Esophagus squamous epithelium (tissue), 4 donors: ENCODE data around the gene TOM1L1.

Source experiments
- CTCF ChIP-seq, 6 experiments: fragments of 450-650 bp in 4 of 6; fragments of 200-600 bp in 2 of 6; sonication (generic) in 2 of 6; IDR thresholded peaks; one replicate each; pipeline ENCODE4 v1.5.1; 2016 to 2019; ENCODE audit warnings: antibody characterized with exemption in 6 of 6, mild to moderate bottlenecking in 4 of 6, moderate library complexity in 4 of 6
- POLR2A ChIP-seq, 4 donors: fragments of 450-650 bp; IDR thresholded peaks; one replicate each; pipeline ENCODE4 v1.6.1; 2017; ENCODE audit warnings: antibody characterized with exemption in 4 of 4, mild to moderate bottlenecking in 4 of 4, moderate library complexity in 3 of 4

- no peak for TF ChIP-seq POLR2A (IDR thresholded peaks at IDR 0.05)
- no peak for TF ChIP-seq CTCF (IDR thresholded peaks at IDR 0.05)
These were observed 71.9 kb downstream of the TOM1L1 start for GRCh38 chr17:54972406-54973138.
